Ishikawa (cell line): ENCODE results near the gene SEPTIN5.

ENCODE experiments used
- CEBPB ChIP-seq: IDR thresholded peaks from 2 replicates; pipeline ENCODE4 v1.6.1; 2012
- CREB1 ChIP-seq: IDR thresholded peaks from 2 replicates; pipeline ENCODE4 v1.6.1; 2012; ENCODE audit warnings: low read depth
- EGR1 ChIP-seq: IDR thresholded peaks from 2 replicates; pipeline ENCODE4 v1.6.1; 2012
- EP300 ChIP-seq: IDR thresholded peaks from 2 replicates; pipeline ENCODE4 v1.6.1; 2012; ENCODE audit warnings: borderline replicate concordance
- FOXM1 ChIP-seq: IDR thresholded peaks from 2 replicates; pipeline ENCODE4 v1.6.1; 2012; ENCODE audit warnings: low read depth, borderline replicate concordance
- NFIC ChIP-seq: IDR thresholded peaks from 2 replicates; pipeline ENCODE4 v1.6.1; 2012
- RAD21 ChIP-seq: IDR thresholded peaks from 2 replicates; pipeline ENCODE4 v1.6.1; 2012; ENCODE audit warnings: low read depth
- TAF1 ChIP-seq: IDR thresholded peaks from 2 replicates; pipeline ENCODE4 v1.6.1; 2012; ENCODE audit warnings: low read depth, mild to moderate bottlenecking
- TCF12 ChIP-seq: IDR thresholded peaks from 2 replicates; pipeline ENCODE4 v1.6.1; 2012; ENCODE audit warnings: low read depth
- TEAD4 ChIP-seq: IDR thresholded peaks from 2 replicates; pipeline ENCODE4 v1.6.1; 2012
- YY1 ChIP-seq: IDR thresholded peaks from 2 replicates; pipeline ENCODE4 v1.6.1; 2012; ENCODE audit warnings: low read depth
- ZBTB7A ChIP-seq: IDR thresholded peaks from 2 replicates; pipeline ENCODE4 v1.6.1; 2012; ENCODE audit warnings: low read depth
- TF ChIP-seq, protein P1 (sequence below): IDR thresholded peaks from 2 replicates; pipeline ENCODE4 v1.6.1; 2012
- TF ChIP-seq, protein P2 (sequence below): IDR thresholded peaks from 2 replicates; pipeline ENCODE4 v1.6.1; 2012; ENCODE audit warnings: low read depth, mild to moderate bottlenecking
- TF ChIP-seq, protein P3 (sequence below): IDR thresholded peaks from 2 replicates; pipeline ENCODE4 v1.6.1; 2012

The SEPTIN5 gene

DNA sequence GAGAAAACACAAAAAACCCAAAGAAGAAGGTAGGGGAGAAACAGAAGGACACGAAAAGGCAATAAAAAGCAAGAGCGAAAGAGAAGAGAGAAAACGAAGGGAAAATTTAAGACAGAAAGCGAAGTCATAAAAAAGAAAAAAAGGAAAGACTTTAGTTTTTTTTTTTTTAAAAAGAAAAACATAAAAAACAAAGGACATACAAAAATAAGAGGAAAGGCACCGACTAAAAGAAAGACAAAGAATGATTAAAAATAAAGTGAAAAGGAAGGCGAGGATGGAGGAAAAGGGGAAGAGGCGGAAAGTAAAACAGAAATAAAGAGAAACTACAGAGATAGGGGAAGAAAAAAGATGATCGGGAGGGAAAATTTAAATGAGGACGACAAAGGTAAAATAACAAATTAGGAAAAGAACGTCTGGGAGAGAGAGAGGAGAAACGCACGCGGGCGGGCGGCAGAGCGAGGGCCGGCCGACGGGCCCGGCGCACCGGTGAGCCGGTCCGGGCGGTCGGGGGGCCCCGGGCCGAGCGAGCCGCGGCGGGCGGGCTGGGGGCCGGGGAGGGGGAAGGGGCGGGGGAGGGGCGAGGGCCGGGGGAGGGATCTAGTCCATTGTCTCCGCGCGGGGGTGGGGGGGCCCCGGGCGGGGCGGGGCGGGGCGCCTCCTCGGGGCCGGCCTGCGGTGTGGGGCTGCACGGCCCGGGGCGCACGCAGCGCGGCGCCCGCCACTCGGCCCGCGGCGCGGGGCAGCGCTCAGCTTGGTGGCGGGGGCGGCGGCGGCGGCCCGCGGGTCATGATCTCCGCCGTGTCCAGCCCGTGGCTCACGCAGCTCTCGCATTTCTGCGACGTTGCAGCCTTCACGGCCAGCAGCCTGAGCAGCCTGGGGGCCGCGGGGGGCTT, 46.0 kb downstream of the SEPTIN5 start, which contains the start of gene TBX1:
Gene TBX1, plus strand, starts transcription at position 721 of the 893 bp plus-strand sequence. Its CDS starts 66 bp downstream, at position 787.
- TF ChIP-seq NFIC (no peak), EGR1 (no peak), EP300 (no peak)
- TF ChIP-seq, protein P1, sequence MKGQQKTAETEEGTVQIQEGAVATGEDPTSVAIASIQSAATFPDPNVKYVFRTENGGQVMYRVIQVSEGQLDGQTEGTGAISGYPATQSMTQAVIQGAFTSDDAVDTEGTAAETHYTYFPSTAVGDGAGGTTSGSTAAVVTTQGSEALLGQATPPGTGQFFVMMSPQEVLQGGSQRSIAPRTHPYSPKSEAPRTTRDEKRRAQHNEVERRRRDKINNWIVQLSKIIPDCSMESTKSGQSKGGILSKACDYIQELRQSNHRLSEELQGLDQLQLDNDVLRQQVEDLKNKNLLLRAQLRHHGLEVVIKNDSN, result no peak
- TF ChIP-seq, protein P2, sequence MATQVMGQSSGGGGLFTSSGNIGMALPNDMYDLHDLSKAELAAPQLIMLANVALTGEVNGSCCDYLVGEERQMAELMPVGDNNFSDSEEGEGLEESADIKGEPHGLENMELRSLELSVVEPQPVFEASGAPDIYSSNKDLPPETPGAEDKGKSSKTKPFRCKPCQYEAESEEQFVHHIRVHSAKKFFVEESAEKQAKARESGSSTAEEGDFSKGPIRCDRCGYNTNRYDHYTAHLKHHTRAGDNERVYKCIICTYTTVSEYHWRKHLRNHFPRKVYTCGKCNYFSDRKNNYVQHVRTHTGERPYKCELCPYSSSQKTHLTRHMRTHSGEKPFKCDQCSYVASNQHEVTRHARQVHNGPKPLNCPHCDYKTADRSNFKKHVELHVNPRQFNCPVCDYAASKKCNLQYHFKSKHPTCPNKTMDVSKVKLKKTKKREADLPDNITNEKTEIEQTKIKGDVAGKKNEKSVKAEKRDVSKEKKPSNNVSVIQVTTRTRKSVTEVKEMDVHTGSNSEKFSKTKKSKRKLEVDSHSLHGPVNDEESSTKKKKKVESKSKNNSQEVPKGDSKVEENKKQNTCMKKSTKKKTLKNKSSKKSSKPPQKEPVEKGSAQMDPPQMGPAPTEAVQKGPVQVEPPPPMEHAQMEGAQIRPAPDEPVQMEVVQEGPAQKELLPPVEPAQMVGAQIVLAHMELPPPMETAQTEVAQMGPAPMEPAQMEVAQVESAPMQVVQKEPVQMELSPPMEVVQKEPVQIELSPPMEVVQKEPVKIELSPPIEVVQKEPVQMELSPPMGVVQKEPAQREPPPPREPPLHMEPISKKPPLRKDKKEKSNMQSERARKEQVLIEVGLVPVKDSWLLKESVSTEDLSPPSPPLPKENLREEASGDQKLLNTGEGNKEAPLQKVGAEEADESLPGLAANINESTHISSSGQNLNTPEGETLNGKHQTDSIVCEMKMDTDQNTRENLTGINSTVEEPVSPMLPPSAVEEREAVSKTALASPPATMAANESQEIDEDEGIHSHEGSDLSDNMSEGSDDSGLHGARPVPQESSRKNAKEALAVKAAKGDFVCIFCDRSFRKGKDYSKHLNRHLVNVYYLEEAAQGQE, result no peak
- TF ChIP-seq, protein P3, sequence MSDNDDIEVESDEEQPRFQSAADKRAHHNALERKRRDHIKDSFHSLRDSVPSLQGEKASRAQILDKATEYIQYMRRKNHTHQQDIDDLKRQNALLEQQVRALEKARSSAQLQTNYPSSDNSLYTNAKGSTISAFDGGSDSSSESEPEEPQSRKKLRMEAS, result 0 out of 2 replicates have a peak, but pooled peaks have one; percentile 27

DNA sequence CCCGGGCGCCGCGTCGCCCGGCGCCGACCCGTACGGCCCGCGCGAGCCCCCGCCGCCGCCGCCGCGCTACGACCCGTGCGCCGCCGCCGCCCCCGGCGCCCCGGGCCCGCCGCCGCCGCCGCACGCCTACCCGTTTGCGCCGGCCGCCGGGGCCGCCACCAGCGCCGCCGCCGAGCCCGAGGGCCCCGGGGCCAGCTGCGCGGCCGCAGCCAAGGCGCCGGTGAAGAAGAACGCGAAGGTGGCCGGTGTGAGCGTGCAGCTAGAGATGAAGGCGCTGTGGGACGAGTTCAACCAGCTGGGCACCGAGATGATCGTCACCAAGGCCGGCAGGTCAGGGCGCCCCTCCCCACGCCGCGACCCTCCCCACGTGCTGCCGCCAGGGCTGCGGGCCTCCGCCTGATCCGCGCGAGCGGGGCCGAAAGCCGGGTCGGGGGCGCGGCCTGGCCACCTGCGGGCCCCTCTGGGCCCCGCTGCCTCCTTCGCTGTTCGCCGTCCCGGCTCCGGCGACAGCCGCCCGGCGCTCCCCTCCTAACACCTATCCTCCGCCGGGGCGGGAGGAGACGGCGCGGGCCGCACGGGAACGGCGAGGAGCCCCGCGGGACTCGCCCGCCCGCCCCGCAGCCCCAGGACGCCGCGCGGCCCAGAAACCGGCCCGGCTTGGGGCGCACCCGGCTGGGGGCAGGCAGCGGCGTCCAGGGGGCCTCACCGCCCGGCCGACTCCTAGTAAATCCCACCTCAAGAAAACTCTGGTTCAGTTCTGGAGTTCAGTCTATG, 46.8 kb downstream of the SEPTIN5 start:
- no peak for TF ChIP-seq EP300

DNA sequence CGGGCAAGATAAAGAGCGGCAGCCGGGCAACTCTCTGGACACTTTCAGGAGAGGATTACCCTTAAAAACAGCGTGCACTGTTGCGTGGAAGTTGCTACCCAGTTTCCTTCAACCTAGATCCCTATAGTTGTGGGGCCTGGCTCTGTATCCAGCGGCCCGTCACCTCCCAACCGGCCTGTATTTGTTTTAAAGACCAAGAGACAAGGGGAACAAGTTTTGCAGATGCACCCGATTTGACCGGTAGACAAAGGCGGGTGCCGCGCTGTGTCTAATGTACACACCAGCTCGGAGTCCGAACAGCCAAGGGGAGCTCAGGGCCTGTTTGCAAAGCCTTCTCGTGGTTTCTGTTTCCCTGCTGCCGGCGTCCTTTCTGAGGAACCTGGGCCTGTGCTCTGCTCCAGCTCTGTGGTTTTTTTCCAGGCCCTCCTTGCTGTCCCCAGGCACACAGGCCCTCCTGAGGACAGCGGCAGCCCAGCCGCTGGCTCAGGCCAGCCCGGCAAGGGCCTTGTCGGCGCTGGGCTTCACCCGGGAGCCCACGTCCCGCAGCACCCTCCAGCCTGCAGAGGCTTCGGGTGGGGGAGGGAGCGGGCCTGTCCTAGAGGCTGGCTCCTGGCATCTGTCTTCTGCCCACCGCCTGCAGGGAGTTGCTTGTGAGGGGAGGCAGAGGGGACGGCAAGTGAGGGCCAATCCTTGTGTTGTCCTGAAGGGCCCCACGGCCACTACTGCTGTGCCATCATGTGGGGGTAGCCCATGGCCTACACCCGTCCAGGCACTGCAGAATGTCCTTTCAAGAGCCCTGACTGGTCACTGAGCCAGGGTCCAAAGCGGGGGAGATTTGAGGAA, 47.6 kb downstream of the SEPTIN5 start:
- TF ChIP-seq, protein P2, result no peak
- TF ChIP-seq TCF12 (no peak), TEAD4 (no peak), ZBTB7A (no peak), CREB1 (no peak), RAD21 (no peak), YY1 (no peak), CEBPB (no peak), NFIC (no peak), FOXM1 (no peak), TAF1 (no peak), EP300 (no peak), EGR1 (no peak)
- TF ChIP-seq, protein P3, result no peak
- TF ChIP-seq, protein P1, result no peak

DNA sequence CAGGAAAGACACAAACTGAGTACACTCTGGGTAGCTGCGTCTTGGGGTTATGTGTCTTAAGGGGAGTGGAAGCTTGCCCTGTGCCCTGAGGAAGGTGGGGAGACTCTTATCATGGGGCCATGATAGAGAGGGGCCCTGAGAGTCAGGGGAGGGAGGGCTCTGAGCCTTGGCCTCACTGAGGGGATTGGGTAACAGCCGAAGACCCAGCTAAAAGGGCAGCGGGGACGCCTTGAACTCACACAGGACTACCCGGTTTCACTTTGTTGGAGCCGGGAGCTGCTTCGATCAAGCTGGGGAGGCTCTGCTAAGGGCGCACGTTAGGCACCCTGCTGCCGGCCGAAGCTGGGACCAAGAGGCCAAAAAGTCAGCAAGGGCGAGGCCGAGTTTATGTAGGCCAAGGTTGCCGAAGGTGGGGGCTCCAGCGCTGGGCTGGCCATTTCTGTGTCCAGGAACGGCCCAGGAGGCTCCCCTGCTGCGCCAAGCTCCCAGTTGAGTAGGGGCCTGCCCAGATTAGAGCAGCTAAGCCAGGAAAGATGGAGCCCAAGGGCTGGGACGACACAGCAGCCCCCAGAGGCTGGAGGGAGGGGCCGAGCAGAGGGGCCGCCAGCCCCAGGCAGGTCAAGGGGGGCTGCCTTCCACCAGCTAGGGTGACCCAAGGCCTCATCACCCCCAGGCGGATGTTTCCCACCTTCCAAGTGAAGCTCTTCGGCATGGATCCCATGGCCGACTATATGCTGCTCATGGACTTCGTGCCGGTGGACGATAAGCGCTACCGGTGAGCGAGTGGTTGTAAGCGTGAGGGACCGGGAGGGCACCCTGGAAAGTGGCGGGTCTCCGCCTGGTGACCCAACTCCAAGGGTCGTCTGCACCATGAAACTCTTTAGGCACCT, 48.5 kb downstream of the SEPTIN5 start:
- TF ChIP-seq, protein P2, result no peak
- no peak for TF ChIP-seq CREB1
- TF ChIP-seq EGR1, result no peak
- TF ChIP-seq, protein P3, result no peak
- no peak for TF ChIP-seq YY1
- TF ChIP-seq TCF12, result no peak
- TF ChIP-seq EP300, result no peak
- no peak for TF ChIP-seq RAD21
- TF ChIP-seq, protein P1, result no peak
- no peak for TF ChIP-seq FOXM1
- no peak for TF ChIP-seq CEBPB
- no peak for TF ChIP-seq ZBTB7A
- no peak for TF ChIP-seq TAF1
- no peak for TF ChIP-seq TEAD4
- TF ChIP-seq NFIC, result no peak
